HUES48 (cell line): ENCODE data around the gene LINGO4.

ENCODE experiments used
- H3K27ac ChIP-seq: one replicate; pipeline ENCODE4 v1.7.0; 2013; ENCODE audit warnings: low read depth, low read length, inconsistent platforms
- H3K27me3 ChIP-seq: 2 replicates; pipeline ENCODE4 v1.6.1; 2013; ENCODE audit warnings: mild to moderate bottlenecking, low read length; ENCODE audit not compliant: control insufficient read depth, insufficient read depth
- H3K36me3 ChIP-seq: 2 replicates; pipeline ENCODE4 v1.6.1; 2013; ENCODE audit warnings: low read length; ENCODE audit not compliant: control insufficient read depth, insufficient read depth
- H3K4me1 ChIP-seq: 2 replicates; pipeline ENCODE4 v1.6.1; 2013; ENCODE audit warnings: mild to moderate bottlenecking, low read length; ENCODE audit not compliant: control insufficient read depth, insufficient read depth
- H3K4me3 ChIP-seq: 2 replicates; pipeline ENCODE4 v1.5.1; 2013; ENCODE audit warnings: mild to moderate bottlenecking, low read depth, low read length
- H3K9ac ChIP-seq: 2 replicates; pipeline ENCODE4 v1.6.1; 2013; ENCODE audit warnings: mild to moderate bottlenecking, low read depth, low read length, moderate library complexity
- H3K9me3 ChIP-seq: 2 replicates; pipeline ENCODE4 v1.6.1; 2013; ENCODE audit warnings: low read length; ENCODE audit not compliant: control insufficient read depth, insufficient read depth

LINGO4 gene

DNA sequence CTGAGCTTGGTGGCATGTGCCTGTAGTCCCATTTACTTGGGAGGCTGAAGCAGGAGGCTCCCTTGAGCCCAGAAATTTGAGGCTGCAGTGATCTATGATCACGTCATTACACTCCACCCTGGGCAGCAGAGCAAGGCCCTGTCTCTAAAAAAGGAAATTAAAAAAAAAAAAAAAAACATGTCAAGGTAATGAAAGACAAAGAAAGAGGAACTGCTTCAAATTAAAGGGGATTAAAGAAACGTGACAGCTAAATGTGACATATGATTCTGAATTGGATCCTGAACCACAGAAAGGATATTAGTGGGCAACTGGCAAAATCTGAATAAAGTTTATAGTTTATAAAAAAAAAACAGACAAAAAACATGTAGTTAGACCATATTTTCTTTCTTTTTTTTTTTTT is 38.2 kb upstream of the LINGO4 start:
- H3K9me3 ChIP-seq: no peaks in the 10 kb centered on the region
- H3K4me1 ChIP-seq: peaks cover 19% of the 10 kb centered on the region
- no peak overlapping the region for H3K9ac ChIP-seq
- H3K4me3 ChIP-seq: no peak overlapping the region
- no peak overlapping the region for H3K27ac ChIP-seq
- peaks cover 25% of the 10 kb centered on the region for H3K27me3 ChIP-seq
- no peaks in the 10 kb centered on the region for H3K36me3 ChIP-seq

- Histone ChIP-seq H3K9me3 (no peaks in the 10 kb centered on the region), H3K9ac (no peak overlapping the region), H3K4me3 (no peak overlapping the region), H3K27me3 (peaks cover 43% of the 10 kb centered on the region), H3K27ac (no peak overlapping the region), H3K4me1 (peaks cover 24% of the 10 kb centered on the region), H3K36me3 (no peaks in the 10 kb centered on the region)
Observed at GRCh38 chr1:151841141-151841540, 35.9 kb upstream of the LINGO4 start.

DNA sequence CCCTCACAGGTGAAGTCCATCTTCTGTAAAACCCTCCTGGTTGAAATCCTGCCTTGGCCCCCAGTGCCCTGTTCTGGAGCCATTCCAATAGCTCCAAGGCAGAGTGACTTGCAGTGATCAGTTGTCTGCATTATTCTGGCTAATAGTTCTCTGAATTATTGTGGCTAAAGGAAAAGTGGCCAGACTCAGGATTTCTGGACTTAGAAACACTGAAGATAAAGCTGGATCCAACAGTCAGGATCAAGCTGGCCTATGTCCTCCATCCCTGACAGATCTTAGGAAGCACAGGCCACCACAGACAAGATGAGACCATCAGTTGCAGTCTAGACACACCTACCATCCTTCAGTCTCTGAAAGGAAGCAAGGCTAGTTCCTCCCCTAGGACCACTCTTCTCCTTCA is 35.2 kb upstream of the LINGO4 start:
- H3K9ac ChIP-seq: no peak overlapping the region; the same call in 1 of the 2 replicates

GRCh38 chr1:151839457-151840403 is 34.5 kb upstream of the LINGO4 start, which contains the start of gene C2CD4D:
C2CD4D (minus strand) TSS chr1:151839820; CDS start chr1:151838989, 831 bp downstream.
- H3K9me3 ChIP-seq: no peaks in the 10 kb centered on the region
- peaks cover 21% of the 10 kb centered on the region for H3K4me1 ChIP-seq
- no peaks in the 10 kb centered on the region for H3K36me3 ChIP-seq
- H3K27me3 ChIP-seq: peaks cover 43% of the 10 kb centered on the region
- H3K27ac ChIP-seq: peak within 1 kb of the TSS; percentile 52
- peak within 1 kb of the TSS; percentile 78 for H3K9ac ChIP-seq
- peak within 1 kb of the TSS; percentile 60 for H3K4me3 ChIP-seq

More for the DNA sequence above, 35.2 kb upstream of the LINGO4 start:
- H3K4me1 ChIP-seq: peaks cover 21% of the 10 kb centered on the region
- H3K9me3 ChIP-seq: no peaks in the 10 kb centered on the region
- peaks cover 43% of the 10 kb centered on the region for H3K27me3 ChIP-seq
- no peak overlapping the region for H3K27ac ChIP-seq
- H3K4me3 ChIP-seq: peak overlapping the region; percentile 60
- H3K36me3 ChIP-seq: no peaks in the 10 kb centered on the region

GRCh38 chr1:151839082-151839412 is 33.8 kb upstream of the LINGO4 start:
- Histone ChIP-seq H3K9me3 (no peaks in the 10 kb centered on the region), H3K36me3 (no peaks in the 10 kb centered on the region), H3K4me3 (peak overlapping the region; percentile 60), H3K27ac (no peak overlapping the region), H3K9ac (no peak overlapping the region), H3K4me1 (peaks cover 21% of the 10 kb centered on the region), H3K27me3 (peaks cover 43% of the 10 kb centered on the region)

- H3K4me1 ChIP-seq: peaks cover 21% of the 10 kb centered on the region
- no peak overlapping the region for H3K27ac ChIP-seq
- no peaks in the 10 kb centered on the region for H3K36me3 ChIP-seq
- peaks cover 43% of the 10 kb centered on the region for H3K27me3 ChIP-seq
- H3K9ac ChIP-seq: no peak overlapping the region; the same call in 1 of the 2 replicates
- H3K9me3 ChIP-seq: no peaks in the 10 kb centered on the region
- H3K4me3 ChIP-seq: peak overlapping the region; percentile 60
Observed at GRCh38 chr1:151838222-151839081, 33.2 kb upstream of the LINGO4 start.

DNA sequence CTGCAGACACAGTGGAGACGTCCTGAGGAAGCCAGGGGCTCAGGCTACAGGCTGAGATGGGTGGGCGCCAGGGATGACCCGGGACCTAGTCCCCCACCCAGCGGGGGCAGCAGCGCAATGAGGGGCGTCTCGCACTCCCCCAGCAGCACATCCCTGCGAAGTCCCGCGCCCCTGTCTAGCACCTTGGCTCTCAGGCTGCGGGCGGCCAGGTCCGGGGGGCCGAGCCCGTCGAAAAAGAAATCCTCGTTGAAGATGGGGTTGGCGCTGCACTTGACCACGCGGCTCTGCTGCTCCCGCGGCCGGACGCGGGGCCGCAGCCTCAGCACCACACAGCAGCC is 32.6 kb upstream of the LINGO4 start:
- H3K9me3 ChIP-seq: no peaks in the 10 kb centered on the region
- no peak overlapping the region for H3K9ac ChIP-seq
- no peak overlapping the region for H3K27ac ChIP-seq
- H3K4me3 ChIP-seq: peak overlapping the region; percentile 60
- H3K36me3 ChIP-seq: no peaks in the 10 kb centered on the region
- H3K4me1 ChIP-seq: peaks cover 21% of the 10 kb centered on the region
- H3K27me3 ChIP-seq: peaks cover 43% of the 10 kb centered on the region

DNA sequence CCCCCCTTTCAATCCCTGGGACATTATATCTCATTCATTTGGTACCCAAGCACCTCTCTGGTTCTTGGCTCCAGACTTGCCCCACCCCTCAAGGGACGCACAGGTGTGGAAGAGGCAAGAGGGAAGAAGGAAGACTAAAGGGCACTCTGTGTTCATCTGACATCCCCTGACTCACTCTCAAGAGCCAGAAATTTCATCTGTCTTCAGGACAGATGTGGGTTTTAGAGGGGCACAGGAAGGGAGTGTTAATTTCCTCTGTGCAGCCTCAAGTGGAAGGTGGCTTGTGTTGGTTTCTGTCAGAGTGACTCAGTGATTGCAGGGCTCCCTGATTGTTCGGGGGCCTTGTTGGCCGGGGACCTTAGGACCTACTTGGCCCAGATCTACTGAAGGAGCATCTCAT is 32.0 kb upstream of the LINGO4 start:
- H3K27me3 ChIP-seq: peaks cover 43% of the 10 kb centered on the region
- peak overlapping the region; percentile 8; the same call in 1 of the 2 replicates for H3K4me3 ChIP-seq
- no peaks in the 10 kb centered on the region for H3K36me3 ChIP-seq
- H3K9ac ChIP-seq: no peak overlapping the region
- no peaks in the 10 kb centered on the region for H3K9me3 ChIP-seq
- peaks cover 21% of the 10 kb centered on the region for H3K4me1 ChIP-seq
- no peak overlapping the region for H3K27ac ChIP-seq

GRCh38 chr1:151835596-151835995 is 30.4 kb upstream of the LINGO4 start:
- Histone ChIP-seq H3K4me1 (peaks cover 24% of the 10 kb centered on the region), H3K9ac (no peak overlapping the region), H3K27ac (no peak overlapping the region), H3K9me3 (no peaks in the 10 kb centered on the region), H3K4me3 (no peak overlapping the region), H3K27me3 (peaks cover 32% of the 10 kb centered on the region), H3K36me3 (no peaks in the 10 kb centered on the region)

GRCh38 chr1:151834239-151834638 is 29.0 kb upstream of the LINGO4 start:
- Histone ChIP-seq H3K27ac (no peak overlapping the region), H3K9me3 (no peaks in the 10 kb centered on the region), H3K9ac (no peak overlapping the region), H3K4me1 (peaks cover 27% of the 10 kb centered on the region), H3K36me3 (no peaks in the 10 kb centered on the region), H3K27me3 (peaks cover 27% of the 10 kb centered on the region), H3K4me3 (no peak overlapping the region)
